GM21367 (cell line): ENCODE results near the gene LRRC70.
"Not testable (repeated sequence)": the region's sequence is repeated elsewhere in the genome, so short reads cannot be mapped to it uniquely, and the experiment has no call there.

Experiments used
- ATAC-seq: cut with Tn5 transposase; IDR thresholded peaks from one replicate; pipeline ENCODE4 v1.9.1; 2021; ENCODE audit not compliant: unreplicated experiment

LRRC70 gene, protein sequence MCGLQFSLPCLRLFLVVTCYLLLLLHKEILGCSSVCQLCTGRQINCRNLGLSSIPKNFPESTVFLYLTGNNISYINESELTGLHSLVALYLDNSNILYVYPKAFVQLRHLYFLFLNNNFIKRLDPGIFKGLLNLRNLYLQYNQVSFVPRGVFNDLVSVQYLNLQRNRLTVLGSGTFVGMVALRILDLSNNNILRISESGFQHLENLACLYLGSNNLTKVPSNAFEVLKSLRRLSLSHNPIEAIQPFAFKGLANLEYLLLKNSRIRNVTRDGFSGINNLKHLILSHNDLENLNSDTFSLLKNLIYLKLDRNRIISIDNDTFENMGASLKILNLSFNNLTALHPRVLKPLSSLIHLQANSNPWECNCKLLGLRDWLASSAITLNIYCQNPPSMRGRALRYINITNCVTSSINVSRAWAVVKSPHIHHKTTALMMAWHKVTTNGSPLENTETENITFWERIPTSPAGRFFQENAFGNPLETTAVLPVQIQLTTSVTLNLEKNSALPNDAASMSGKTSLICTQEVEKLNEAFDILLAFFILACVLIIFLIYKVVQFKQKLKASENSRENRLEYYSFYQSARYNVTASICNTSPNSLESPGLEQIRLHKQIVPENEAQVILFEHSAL

DNA sequence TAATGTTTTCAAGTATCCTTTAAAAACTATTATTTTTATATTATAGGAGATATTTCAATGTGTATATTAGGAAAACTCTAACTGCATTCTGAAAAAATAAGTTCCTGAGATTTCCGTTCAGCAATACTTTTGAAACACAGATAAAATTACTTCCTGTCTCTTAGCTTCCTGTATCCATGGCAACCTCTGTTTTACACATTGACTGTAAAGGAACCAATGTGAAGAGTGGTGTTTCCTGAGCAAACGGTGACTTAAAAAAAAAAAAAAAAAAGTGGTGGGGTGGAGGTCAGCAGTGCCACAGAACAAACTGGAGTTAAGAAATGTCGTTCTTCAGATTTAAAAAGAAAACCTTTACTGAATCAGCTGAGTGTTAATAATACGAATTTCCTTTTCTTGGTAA, at the start of gene LRRC70:
Gene LRRC70 (plus strand): TSS at position 280 of the 400 bp plus-strand sequence. CDS start 620 bp downstream, outside the sequence.
- ATAC-seq = peak; percentile 89

DNA sequence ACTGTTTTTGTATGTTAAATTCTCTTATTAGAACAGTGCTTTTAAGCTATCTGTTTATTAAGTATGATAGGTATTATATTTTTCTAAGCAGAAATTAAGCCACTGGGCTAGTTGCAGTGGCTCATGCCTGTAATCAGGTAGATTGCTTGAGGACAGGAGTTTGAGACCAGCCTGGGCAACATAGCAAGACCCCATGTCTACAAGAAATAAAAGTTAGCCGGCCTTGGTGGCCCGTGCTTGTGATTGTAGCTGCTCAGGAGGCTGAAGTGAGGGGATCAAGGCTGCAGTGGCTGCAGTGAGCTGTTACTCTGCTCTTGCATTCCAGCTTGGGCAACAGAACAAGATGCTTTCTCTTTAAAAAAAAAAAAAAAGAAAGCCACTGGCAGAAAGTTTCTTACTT, 45.0 kb upstream of the LRRC70 start:
- no peak for ATAC-seq

DNA sequence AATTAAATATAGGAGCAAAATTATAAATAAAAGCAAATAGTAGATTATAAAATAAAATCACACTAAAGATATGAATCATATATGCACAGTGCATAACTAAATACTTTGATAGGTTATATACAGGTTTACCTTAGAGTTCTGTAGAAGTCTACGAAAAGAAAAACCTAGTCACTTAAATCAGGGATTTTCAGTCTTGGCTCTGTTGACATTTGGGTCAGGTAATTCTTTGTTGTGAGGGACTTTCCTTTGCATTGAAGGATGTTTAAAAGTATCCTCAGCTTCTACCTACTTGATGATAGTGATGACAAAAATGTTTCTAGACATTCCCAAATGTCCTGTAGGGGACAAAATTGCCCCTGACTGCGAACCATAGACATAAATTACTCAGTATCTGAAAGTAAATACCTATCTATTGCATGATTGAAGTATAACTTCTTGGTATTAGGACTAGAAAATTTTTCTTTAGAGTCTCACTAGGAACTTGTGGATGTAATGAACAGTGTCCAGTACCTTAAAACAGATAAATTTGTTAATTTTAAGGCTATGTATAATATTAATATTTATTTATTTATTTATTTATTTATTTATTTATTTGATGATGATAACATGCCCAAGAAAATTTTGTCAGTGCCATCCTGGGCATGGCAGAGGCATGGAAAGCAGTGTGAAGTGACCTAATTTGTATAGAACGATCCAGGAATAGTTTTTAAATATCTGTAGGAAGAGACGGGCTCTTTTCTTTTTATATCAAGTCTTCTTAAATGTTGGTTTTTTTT, 44.0 kb upstream of the LRRC70 start:
- no peak for ATAC-seq

DNA sequence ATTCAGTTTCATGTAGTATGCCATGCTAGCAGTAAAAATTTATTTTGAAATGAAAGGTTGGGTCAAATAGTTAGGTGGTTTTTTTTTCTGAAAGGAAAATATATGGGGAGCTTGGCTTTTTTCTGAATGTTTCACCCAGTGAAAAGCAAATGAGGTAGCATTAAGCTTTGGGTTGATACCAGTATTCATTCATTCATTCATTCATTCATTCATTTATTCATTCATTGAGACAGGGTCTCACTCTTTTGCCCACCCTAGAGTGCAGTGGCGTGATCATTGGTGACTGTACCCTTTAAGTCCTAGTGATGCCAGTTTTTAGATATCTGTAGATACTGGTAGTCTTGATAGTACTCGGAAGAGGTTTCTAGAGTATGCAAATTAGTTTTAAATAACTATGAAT, 42.4 kb upstream of the LRRC70 start:
- no peak for ATAC-seq

DNA sequence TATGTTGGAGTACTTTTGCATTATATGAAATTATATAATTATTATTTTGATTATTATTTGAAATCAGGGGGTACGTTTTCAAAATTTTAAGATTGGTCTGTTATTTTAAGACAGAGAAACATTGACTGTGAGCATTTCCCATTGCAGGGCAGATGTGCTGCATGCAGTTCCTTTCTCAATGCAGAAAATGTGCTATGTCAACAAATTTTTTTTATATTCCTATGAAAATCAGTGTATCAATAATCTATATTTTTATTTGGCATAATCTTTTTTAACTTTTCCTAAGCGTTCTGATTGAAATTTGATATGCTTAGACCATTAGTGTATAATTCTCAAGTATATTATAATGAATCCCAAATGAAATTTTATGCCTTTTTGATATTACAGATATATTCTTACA, 41.8 kb upstream of the LRRC70 start:
- no peak for ATAC-seq

DNA sequence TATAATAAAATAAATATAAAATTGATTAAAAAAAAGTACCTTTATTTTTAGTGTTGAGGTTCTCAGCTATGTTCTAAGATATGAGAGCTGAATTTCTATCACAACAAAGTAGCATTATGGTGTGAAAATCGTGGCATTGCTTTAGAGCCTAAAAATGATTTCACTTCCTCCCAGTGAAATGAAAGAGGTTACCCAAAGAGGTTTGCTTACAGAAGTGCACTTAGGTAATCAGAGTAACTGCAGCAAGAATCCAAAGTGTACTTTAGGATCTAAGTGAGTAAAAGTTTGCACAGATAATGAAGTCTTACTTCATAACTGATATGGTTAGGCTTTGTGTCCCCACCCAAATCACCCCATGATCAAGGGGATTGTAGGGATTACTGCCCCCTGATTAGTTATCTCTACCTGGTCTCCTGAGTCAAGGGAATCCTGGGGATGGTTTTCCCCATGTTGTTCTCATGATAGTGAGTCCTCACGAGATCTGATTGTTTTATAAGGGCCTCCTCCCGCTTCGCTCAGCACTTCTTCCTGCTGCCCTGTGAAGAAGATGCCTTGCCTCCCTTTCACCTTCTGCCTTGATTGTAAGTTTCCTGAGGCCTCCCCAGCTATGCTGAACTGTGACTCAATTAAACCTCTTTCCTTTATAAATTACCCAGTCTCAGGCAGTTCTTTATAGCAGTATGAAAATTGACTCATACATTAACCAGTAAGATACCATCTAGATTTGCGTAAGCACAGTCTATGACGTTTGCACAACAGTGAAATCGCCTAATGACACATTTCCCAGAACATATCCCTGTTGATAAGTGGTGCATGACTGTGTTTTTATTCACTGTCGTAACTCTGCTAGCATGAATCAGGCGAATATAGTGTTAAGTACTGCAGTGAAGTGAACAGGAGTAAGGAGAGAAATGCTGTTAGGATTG, 40.3 kb upstream of the LRRC70 start:
- peak; percentile 65 for ATAC-seq

DNA sequence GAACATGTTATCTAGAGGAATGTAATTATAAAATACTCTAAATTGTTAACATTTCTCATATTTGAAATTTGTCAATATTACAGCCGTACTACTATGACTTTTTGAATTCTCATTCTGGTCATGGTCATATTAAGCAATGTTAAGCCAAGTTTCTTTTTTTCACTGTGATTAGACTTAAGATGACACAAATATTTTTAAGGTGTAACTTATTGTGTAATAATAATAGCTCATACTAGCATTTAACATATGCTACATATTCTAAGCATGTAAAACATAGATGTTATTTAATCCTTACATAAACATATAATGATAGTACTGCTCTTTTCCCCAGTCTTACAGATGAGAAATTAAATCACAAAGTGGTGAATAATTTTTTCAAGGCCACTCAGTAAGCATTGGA, 35.9 kb upstream of the LRRC70 start:
- no peak for ATAC-seq

DNA sequence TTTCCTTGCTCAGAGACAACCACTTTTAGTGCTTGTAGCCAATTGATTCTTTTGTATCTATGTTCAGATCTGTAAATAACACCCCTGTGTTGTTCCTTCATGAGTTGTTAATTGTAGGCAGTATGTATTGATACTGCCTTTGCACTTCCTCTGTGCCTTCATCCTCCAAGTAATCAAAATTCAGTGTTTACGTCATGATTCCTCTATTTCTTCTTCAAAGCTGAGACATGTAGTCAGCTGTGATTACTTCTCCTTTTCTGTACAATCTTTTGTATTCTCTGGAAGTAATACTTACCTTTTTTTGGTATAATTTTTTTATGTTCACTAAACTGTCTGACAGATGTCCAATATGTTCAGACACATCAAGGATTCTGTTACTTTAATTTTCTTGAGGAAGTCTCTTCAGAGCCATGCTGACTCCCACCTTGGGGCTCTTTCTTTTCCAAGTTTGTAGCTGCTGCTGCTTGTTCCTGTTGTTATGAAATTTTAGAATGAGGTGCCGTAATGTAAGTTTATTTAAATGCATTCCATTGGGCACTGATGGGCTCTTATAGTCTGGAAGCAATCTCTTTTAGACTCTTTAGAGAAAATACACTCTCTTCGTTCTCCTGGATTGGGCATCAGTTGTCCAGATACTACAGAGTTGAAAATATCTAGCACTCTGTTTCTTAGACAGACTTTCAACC, 30.5 kb upstream of the LRRC70 start:
- no peak for ATAC-seq

DNA sequence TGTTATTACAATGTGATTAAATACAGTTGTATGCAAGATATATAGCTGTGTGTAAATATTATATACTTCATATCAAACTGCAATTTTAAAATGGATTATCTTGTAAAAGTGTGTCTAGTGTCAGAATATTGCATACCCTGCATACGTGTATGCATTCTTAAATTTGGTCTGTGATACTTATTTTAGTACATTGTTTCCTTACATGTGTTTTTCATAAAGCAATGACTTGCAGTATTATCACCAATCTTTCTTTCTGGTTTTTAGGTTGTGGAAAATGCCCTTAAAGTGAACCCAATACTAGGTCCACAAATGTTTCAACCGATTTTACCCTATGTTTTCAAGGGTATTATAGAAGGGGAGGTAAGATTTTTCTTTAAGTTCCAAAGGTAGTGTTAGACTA, 28.5 kb upstream of the LRRC70 start:
- no peak for ATAC-seq

DNA sequence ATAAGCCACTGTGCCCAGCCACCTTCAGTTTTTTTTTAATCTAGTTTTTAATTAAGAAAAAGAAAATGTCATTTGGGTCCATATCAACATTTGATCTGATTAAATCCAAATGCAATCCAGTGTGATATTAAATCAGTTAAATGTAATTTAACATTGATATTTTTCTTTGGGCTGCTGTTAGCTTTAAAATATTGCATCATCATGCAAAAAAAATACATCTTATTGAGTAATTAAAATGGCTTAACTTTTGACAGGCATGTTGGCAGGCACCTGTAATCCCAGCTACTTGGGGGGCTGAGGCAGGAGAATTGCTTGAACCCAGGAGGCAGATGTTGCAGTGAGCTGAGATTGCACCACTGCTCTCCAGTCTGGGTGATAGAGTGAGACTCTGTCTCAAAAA, 22.7 kb upstream of the LRRC70 start:
- ATAC-seq = no peak

DNA sequence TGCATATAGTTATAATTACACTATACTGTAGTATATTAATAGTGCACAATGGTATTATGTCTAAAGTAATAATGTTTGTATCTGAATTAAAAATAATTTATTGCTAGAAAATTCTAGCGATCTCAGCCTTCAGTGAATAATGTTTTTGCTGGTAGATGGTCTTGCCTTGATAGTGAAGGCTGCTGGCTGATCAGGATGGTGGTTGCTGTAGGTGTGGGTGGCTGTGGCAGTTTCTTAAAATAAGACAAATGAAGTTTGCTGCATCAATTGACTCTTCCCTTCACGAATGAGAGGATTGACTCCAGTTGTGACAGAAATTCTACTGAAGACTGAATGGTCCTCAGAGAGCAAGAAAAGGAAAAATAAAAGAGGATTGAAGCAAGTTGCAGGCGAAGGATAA, 19.7 kb upstream of the LRRC70 start:
- no peak for ATAC-seq

DNA sequence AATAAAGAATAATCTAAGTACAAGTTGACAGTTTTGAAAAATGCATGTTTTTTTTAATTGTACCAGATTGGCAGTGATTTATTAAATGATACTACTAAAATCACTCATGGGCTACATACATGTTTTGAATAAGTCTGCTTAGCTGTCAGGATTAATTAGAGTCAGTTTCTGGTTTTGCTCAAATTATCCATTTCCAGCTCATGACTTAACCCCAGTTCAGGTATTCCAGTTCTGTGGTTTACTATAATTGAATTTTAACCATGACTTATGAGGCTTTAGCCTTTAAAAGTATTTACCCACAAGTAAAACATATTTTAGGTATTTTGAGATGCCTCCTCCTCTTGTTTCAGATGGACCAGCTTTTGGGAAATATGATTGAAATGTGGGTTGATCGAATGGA, 17.8 kb upstream of the LRRC70 start:
- no peak for ATAC-seq

DNA sequence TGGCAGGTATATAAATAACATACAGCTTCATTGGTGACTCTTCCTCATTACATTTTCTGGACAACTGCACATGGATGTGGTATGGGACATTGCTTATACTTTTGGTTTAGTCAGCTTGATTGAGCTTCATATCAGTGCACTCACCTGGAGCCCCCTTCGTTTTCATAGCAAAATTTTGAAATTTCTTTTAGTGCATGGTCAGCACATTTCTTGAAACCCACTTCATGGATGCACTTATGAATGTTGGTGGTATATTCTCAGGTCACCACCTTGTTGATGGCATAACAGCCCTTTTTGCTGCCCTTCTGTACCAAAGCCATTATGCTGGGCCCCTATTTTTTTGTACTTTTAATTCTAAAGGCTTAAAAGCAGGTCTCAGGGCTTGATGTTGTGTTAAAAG, 16.7 kb upstream of the LRRC70 start:
- no peak for ATAC-seq

DNA sequence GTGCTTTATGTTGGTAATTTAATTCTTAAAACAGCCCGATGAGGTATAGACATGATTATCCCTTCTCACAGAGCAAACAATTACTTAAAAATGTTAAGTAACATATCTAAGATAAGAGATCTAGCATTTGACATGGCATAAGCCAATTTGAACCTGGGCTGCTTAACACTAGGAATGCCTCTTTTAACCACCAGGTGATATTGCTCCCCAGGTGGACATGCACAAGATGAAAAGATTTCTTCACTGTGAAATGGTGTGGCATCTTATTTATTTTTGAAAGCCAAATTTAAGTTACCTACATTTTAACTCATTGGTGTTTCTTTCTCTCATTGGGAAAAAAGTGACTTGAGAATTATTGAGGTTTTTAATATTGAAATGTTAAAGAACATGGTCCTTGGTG, 15.8 kb upstream of the LRRC70 start:
- ATAC-seq = no peak

DNA sequence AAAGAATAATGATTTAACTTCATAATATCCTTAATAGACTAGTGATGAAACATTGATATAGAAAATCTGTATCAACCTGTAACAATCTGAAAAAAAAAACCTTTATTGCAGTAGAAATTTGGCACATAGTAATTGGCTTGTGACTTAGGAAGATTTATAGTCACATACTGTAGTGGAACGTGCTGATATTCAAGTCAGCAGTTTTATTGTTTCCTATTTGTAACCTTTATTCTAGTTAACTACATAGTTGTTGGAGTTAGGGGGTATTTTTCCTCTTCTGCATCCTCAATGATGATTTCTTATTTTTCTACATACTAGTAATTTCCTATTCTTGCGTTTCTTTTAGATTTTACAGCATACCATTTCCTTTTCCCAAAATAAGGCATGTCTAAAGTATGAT, 14.5 kb upstream of the LRRC70 start:
- ATAC-seq = no peak

DNA sequence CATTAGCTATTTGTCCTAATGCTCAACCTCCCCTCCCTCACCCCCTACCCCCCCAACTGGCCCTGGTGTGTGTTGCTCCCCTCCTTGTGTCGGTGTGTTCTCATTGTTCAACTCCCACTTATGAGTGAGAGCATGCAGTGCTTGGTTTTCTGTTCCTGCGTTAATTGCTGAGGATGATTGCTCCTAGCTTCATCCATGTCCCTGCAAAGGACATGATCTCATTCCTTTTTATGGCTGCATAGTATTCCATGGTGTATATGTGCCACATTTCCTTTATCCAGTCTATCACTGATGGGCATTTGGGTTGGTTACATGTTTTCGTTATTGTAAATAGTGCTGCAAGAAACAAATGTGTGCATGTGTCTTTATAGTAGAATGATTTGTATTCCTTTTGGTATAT, 12.9 kb upstream of the LRRC70 start:
- ATAC-seq = not testable (repeated sequence)

DNA sequence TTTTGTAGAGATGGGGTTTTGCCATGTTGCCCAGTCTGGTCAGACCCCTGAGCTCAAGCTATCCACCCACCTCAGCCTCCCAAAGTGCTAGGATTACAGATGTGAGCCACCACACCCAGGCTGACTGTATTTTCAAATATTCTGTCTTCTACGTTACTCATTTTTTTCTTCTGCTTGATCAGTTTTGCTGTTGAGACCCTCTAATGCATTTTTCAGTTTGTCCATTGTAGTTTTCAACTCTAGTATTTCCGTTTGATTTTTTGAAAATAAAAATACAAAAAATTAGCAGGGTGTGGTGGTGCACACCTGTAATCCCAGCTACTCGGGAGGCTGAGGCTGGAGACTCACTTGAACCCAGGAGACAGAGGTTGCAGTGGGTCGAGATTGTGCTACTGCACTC, 10.5 kb upstream of the LRRC70 start:
- ATAC-seq = no peak

DNA sequence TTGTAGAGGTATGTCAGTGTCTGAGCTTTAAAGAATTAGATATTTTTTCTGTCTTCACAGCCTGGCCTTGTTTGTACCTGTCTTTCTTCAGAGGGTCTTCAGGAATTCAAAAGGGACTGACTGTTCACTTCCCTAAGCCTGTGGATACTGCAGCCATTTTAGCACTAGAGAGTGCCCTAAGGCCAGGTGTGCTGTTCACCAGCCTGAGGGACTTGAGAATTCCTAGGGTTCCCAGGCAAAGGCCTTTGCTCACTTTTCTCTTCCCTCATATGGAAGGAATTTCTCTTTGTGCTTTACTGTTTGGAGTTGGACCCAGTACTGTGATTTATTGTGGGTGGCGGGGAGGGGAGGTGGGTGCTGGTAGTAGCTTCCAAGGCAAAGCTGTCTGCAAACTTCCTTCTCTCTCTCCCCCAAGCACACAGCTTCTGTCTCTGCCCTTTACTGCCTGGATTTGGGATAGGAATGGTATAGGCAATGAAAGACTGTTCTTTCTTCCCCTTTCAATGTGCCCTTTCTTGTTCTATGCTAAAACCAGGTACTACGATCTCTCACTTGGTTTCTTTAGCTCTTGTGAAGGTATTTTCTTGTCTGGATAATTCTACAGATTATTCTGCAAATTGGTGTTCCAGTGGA, 9.7 kb upstream of the LRRC70 start:
- no peak for ATAC-seq

DNA sequence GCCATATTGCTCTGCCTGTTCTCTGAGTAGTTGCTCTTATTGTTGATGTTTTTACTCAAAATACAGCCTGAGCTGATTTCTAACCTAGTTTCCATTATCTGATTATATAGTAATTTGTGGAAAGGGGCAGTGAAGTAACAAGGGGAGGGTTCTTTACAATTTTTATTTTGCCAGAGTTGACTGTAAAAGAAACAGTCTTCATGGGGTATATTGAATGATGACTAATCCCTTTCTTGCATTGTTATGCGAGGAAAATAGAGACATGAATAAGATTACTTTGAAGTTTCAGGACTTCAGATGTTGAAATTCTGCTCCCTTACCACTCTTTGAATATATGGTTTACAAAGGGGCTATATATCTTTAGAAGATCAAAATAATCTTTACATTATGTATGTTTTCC, 9.1 kb upstream of the LRRC70 start:
- no peak for ATAC-seq
